Pancreas (tissue), 10 donors: ENCODE measurements around the gene PCK2. TPM values are rescaled to one million over a fixed set of nuclear protein-coding genes. Genes with fewer than 3 reads are reported as not detected.

ENCODE experiments used
- ATAC-seq, 4 donors: fragments of 200-7000 bp; cut with Tn5 transposase; one replicate each; pipeline versions ENCODE4 v1.8.0 to v1.9.1; 2020; ENCODE audit warnings: mild to moderate bottlenecking in 4 of 4, moderate library complexity in 4 of 4
- DNase-seq, 6 donors: peaks; one replicate each; pipeline ENCODE4 v3.0.0-alpha.2; 2020
- FAIRE-seq: peaks from 2 replicates; lab custom pipeline; 2012; peaks lifted over from hg19 to GRCh38; lab: Jason Lieb, UNC
- H3K27ac ChIP-seq, 4 donors: fragments of 200-600 bp; sonication (generic); 1 replicate in 3 of 4; 2 replicates in 1 of 4; pipeline versions ENCODE4 v1.5.0 to v1.8.0; 2020
- H3K27me3 ChIP-seq, 4 donors: fragments of 200-600 bp; one replicate each; pipeline ENCODE4 v1.8.0; 2021
- H3K36me3 ChIP-seq, 3 donors: fragments of 200-600 bp; sonication (generic) in 1 of 3; one replicate each; pipeline versions ENCODE4 v1.5.0 to v1.8.0; 2020 to 2021
- H3K4me1 ChIP-seq, 3 donors: fragments of 200-600 bp; one replicate each; pipeline ENCODE4 v1.8.0; 2021
- H3K4me3 ChIP-seq, 4 donors: fragments of 200-600 bp; sonication (generic) in 2 of 4; one replicate each; pipeline versions ENCODE4 v1.5.0 to v1.8.0; 2020 to 2021
- H3K9me3 ChIP-seq, 4 donors: fragments of 200-600 bp; one replicate each; pipeline ENCODE4 v1.8.0; 2021
- WGBS, 2 donors: extraction: QIAGEN DNeasy Blood & Tissue Kit; methylation state at CpG; one replicate each; pipeline ENCODE4 v1.1.7; 2013; 5-methylcytosine and 5-hydroxymethylcytosine counted together
- intact Hi-C, 3 donors: fragments of 100-400 bp; cut with DNase I; formaldehyde crosslinking; loops; one replicate each; pipeline versions ENCODE4 v1.11.1 to v1.14.2; 2022
- polyA plus RNA-seq, 2 donors: library from polyadenylated mRNA; stranded (reverse); fragments of 200-250 nt; gene quantifications; one replicate each; pipeline ENCODE4 v1.2.3, GENCODE V29; 2013
- total RNA-seq, 6 donors: library from RNA; stranded (reverse); fragmentation: NEBNext Ultra II Directional in 4 of 6; extraction: Animal tissue kit (Norgen Biotek cat#: 25700) in 4 of 6; gene quantifications; one replicate each; pipeline versions ENCODE4 v1.2.1 to v1.2.4, GENCODE V29; 2021 to 2023
- TF ChIP-seq, protein P1 (sequence below), 4 donors: fragments of 200-600 bp; sonication (generic) in 3 of 4; IDR thresholded peaks; one replicate each; pipeline versions ENCODE4 v1.5.0 to v1.8.0; 2021; ENCODE audit warnings: antibody characterized with exemption in 4 of 4
- donor health status: healthy with polysubstance abuse.
- donor health status: DM: no; HTN: no; CAD: no; lungs with moderate emphysema.
- donor health status: DM: no; HTN: no; CAD: no.
- donor health status: control.
- donor health status: control.
- donor health status: Bipolar disorder and iron deficiency.
- donor health status: DM: yes; HTN: yes; CAD: no.
- donor health status: DM: no; HTN: no; CAD: no.
- donor health status: DM: no; HTN: no; CAD: no.
- donor health status: DM: yes; HTN: yes; CAD: no.

Gene PCK2
- total and polyA plus RNA-seq, 8 donors, result 12.8 to 146 (median 21.0) TPM

DNA sequence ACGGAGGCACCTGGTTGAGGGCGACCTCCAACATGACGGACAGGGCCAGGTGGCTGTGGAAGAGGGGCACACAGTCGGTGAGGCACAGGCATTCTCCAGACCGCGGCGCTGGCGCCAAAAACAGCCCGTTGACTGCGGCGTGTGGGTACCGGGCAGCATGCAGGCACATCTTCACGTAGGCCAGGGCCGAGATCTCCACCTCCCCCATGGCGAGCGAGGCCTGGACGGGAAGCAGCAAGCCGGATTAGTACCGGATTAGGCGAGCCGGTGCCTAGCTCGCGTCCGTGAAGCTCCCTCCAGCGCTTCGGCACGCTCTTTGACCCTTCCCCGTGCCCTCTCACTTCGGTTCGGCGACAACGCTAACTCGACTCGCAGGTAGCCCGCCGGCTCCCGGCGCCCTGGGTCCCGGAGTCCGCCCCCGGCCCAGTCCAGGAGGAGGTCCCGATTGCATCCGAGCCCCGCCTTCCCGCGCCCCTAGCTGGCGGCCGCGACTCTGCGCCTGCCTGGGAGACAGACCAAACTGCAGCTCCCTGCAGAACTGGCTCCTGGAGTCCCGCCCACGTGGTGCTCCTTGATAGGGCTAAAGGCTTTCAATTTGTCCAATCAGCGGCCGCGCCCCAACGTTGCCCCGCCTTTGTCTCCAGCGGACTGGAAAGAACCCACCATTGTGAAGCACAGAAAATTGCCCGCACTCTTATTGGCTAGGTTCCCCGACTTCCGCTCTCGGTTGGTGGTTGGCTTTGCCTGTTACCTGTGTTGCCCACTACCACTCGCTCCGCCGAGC lies 47.2 kb downstream of the PCK2 start, which contains the start of gene EMC9:
Gene EMC9, minus strand, starts transcription at position 495 of the 784 bp plus-strand sequence. Its CDS starts 287 bp downstream, at position 208.
- 0% methylated on average over 64 to 65 of the region's 65 CpGs for WGBS, 2 donors
- peak within 1 kb of the TSS; percentile 46 to 86 (median 82) for H3K27ac ChIP-seq
- H3K27me3 ChIP-seq, result no peaks in the 10 kb centered on the region
- TF ChIP-seq, protein P1, sequence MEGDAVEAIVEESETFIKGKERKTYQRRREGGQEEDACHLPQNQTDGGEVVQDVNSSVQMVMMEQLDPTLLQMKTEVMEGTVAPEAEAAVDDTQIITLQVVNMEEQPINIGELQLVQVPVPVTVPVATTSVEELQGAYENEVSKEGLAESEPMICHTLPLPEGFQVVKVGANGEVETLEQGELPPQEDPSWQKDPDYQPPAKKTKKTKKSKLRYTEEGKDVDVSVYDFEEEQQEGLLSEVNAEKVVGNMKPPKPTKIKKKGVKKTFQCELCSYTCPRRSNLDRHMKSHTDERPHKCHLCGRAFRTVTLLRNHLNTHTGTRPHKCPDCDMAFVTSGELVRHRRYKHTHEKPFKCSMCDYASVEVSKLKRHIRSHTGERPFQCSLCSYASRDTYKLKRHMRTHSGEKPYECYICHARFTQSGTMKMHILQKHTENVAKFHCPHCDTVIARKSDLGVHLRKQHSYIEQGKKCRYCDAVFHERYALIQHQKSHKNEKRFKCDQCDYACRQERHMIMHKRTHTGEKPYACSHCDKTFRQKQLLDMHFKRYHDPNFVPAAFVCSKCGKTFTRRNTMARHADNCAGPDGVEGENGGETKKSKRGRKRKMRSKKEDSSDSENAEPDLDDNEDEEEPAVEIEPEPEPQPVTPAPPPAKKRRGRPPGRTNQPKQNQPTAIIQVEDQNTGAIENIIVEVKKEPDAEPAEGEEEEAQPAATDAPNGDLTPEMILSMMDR (IDR thresholded peaks at IDR 0.05), result peak; percentile 29 to 59 (median 38)
- peaks cover 15 to 38% (median 25%) of the 10 kb centered on the region in 3 donors for H3K4me1 ChIP-seq
- no peaks in the 10 kb centered on the region for H3K9me3 ChIP-seq
- H3K36me3 ChIP-seq, result peaks cover 0 to 20% (median 7%) of the 10 kb centered on the region in 3 donors
- peak; percentile 90 to 94 (median 91) for ATAC-seq
- intact Hi-C loops, result no loop called here
- DNase-seq, result peak; percentile 98 to 100 (median 100)
- no peak for FAIRE-seq
- peak within 1 kb of the TSS; percentile 63 to 70 (median 64) for H3K4me3 ChIP-seq

DNA sequence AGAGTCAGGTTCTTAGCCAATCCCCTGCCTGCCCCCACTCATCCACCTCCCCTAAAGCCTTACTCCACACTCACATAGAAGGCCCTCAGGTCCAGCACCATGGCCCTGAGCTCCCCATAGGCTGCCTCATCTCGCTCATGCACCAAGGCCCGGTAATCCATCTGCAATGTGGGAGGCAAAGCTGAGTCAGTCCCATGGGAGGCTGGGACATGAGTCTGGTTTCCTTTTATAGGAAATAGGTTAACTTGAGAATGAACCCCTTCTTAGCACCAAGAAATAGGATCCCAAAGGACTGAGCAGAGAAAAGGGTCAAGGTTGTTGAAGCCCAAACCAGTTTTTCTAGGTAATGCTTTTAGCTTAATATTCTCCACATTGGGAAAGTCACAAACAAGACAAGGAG lies 49.4 kb downstream of the PCK2 start:
- DNase-seq (no peak), FAIRE-seq (no peak), ATAC-seq (no peak)
- H3K36me3 ChIP-seq, result peaks cover 0 to 8% (median under 1%) of the 10 kb centered on the region in 3 donors
- H3K4me3 ChIP-seq, result no peak overlapping the region
- intact Hi-C loops, result no loop called here
- H3K9me3 ChIP-seq, result no peaks in the 10 kb centered on the region
- H3K27me3 ChIP-seq, result no peaks in the 10 kb centered on the region
- H3K27ac ChIP-seq, result no peak overlapping the region
- WGBS, 2 donors, result 90 to 91% methylated on average over 2 of the region's 2 CpGs
- TF ChIP-seq, protein P1 (IDR thresholded peaks at IDR 0.05), result no peak
- peaks cover 8 to 35% (median 31%) of the 10 kb centered on the region in 3 donors for H3K4me1 ChIP-seq

DNA sequence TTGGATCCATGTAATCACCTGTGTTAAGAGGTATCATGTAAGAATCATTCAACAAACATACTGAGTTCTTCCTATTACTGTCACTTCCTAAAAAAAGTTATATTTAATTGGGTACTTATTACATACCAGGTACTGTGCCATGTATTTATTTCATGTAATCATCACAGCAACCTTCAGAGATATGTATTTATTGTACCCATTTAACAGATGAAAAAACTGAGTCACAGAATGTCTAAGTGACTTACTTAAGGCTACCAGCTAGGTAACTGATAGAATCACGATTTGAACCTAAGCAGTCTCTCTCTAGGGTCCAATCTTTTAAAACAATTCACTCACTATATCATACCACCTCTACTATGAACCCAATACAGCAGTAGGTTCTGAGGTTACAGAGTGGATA lies 50.3 kb downstream of the PCK2 start:
- peaks cover 8 to 36% (median 24%) of the 10 kb centered on the region in 3 donors for H3K4me1 ChIP-seq
- no peak overlapping the region for H3K4me3 ChIP-seq
- H3K27me3 ChIP-seq, result no peaks in the 10 kb centered on the region
- DNase-seq (no peak), ATAC-seq (no peak), FAIRE-seq (no peak)
- TF ChIP-seq, protein P1 (IDR thresholded peaks at IDR 0.05), result no peak
- peaks cover 0 to 6% (median 5%) of the 10 kb centered on the region in 3 donors for H3K36me3 ChIP-seq
- WGBS, 2 donors, result 68 to 92% methylated on average over 1 of the region's 1 CpG
- no peaks in the 10 kb centered on the region for H3K9me3 ChIP-seq
- intact Hi-C loops, result no loop called here
- H3K27ac ChIP-seq, result no peak overlapping the region

DNA sequence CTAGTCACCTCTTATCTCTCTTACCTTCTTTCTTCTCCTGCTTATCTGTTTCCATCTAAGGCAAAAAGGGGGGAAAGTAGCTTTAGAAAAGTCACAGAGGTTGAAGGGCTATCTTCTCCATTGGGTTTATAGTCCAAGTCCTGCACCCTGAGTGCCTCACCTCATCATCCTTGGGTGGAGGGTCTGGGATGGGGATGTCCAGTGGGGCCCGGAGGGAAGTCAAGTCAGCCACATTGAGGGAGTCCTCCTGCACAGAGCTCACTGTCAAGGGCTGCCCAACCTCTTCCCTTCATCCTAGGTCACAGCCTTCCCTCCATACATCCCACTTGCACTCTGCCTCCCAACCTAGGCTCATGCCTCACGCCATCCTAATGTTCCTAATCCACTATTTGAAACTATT lies 51.1 kb downstream of the PCK2 start:
- FAIRE-seq (no peak), ATAC-seq (no peak), DNase-seq (no peak)
- TF ChIP-seq, protein P1 (IDR thresholded peaks at IDR 0.05), result no peak
- Histone ChIP-seq H3K27me3 (no peaks in the 10 kb centered on the region), H3K27ac (peak overlapping the region in 3 of 4 donors; percentile 81 to 89 (median 87)), H3K9me3 (no peaks in the 10 kb centered on the region), H3K4me3 (peak overlapping the region in 1 of 4 donors; percentile 83), H3K4me1 (peaks cover 8 to 28% (median 16%) of the 10 kb centered on the region in 3 donors), H3K36me3 (peaks cover 0 to 12% (median 12%) of the 10 kb centered on the region in 3 donors)
- intact Hi-C loops, result no loop called here
- WGBS, 2 donors, result 92 to 100% methylated on average over 2 of the region's 2 CpGs
